Transverse colon (tissue), 4 donors: ENCODE measurements around the gene TPSG1. TPM values are rescaled to one million over a fixed set of nuclear protein-coding genes. Genes with fewer than 3 reads are reported as not detected.
"Not testable (repeated sequence)": the region's sequence is repeated elsewhere in the genome, so short reads cannot be mapped to it uniquely, and the experiment has no call there.

Experiments
- DNase-seq: peaks from one replicate; pipeline ENCODE4 v3.0.0-alpha.2; 2019
- H3K27ac ChIP-seq, 4 donors: fragments of 200-600 bp; sonication (generic); 2 replicates each; pipeline ENCODE4 v1.5.1; 2016 to 2018; ENCODE audit warnings: inconsistent platforms in 4 of 4
- H3K27me3 ChIP-seq: fragments of 200-600 bp; sonication (generic); 2 replicates; pipeline ENCODE4 v1.5.1; 2017; ENCODE audit warnings: inconsistent platforms
- H3K36me3 ChIP-seq, 4 donors: fragments of 200-600 bp; sonication (generic); 2 replicates each; pipeline ENCODE4 v1.5.1; 2017 to 2019; ENCODE audit warnings: inconsistent platforms in 4 of 4
- H3K4me1 ChIP-seq, 4 donors: fragments of 200-600 bp; sonication (generic); 2 replicates each; pipeline ENCODE4 v1.5.1; 2017 to 2020; ENCODE audit warnings: inconsistent platforms in 4 of 4
- H3K4me3 ChIP-seq, 4 donors: fragments of 200-600 bp; sonication (generic); 1 replicate in 1 of 4; 2 replicates in 3 of 4; pipeline versions ENCODE4 v1.5.1 to v1.6.1; 2017 to 2019; ENCODE audit warnings: inconsistent platforms in 4 of 4
- H3K9me3 ChIP-seq, 2 donors: fragments of 200-600 bp; sonication (generic); 2 replicates each; pipeline ENCODE4 v1.5.1; 2017 to 2019; ENCODE audit warnings: inconsistent platforms in 2 of 2
- CTCF ChIP-seq, 5 experiments: fragments of 200-600 bp in 3 of 5; fragments of 450-650 bp in 2 of 5; sonication (generic) in 3 of 5; IDR thresholded peaks; 1 replicate in 2 of 5; 2 replicates in 3 of 5; pipeline ENCODE4 v1.5.1; 2016 to 2017; ENCODE audit warnings: antibody characterized with exemption in 5 of 5, inconsistent platforms in 3 of 5, mild to moderate bottlenecking in 2 of 5, moderate library complexity in 1 of 5
- EP300 ChIP-seq: sonication (generic); formaldehyde crosslinking; IDR thresholded peaks from one replicate; pipeline ENCODE4 v1.6.1; 2017; ENCODE audit warnings: antibody characterized with exemption, low read depth
- POLR2A ChIP-seq: fragments of 450-650 bp; IDR thresholded peaks from one replicate; pipeline ENCODE4 v1.6.1; 2016; ENCODE audit warnings: antibody characterized with exemption, mild to moderate bottlenecking, moderate library complexity
- POLR2AphosphoS5 ChIP-seq, 3 donors: sonication (generic); formaldehyde crosslinking; IDR thresholded peaks; one replicate each; pipeline ENCODE4 v1.6.1; 2016; ENCODE audit warnings: antibody characterized with exemption in 3 of 3
- WGBS, 2 donors: methylation state at CpG; one replicate each; pipeline ENCODE4 v1.1.5; 2018; ENCODE audit warnings: low coverage in 1 of 2; 5-methylcytosine and 5-hydroxymethylcytosine counted together
- in situ Hi-C, 4 donors: fragments of 200-750 bp; cut with MboI; loops; one replicate each; pipeline versions ENCODE4 v1.15.0 to v1.15.1; 2017; ENCODE audit warnings: low sequenced_read_pairs in 3 of 4, low pct_ligation_motif_present in 1 of 4, low pct_unique_long_range_greater_than_20kb in 1 of 4
- intact Hi-C: fragments of 100-400 bp; cut with DNase I; formaldehyde crosslinking; loops from one replicate; pipeline ENCODE4 v1.15.1; 2023; ENCODE audit warnings: low total_unique reads
- total RNA-seq, 4 donors: library from RNA; depleted of rRNA; stranded (reverse); fragments of >200 nt; gene quantifications; one replicate each; pipeline ENCODE4 v1.1.0, GENCODE V29; 2016

TPSG1 gene
- total RNA-seq, 4 donors from 2014 or later: 20.9 to 41.0 (median 24.0) TPM; not detected in 1

- no CpG with 5 or more reads among the region's 43 CpGs for WGBS, 2 donors
- H3K9me3 ChIP-seq, DNase-seq, H3K36me3 ChIP-seq, H3K27ac ChIP-seq, in situ Hi-C loops, H3K4me1 ChIP-seq, H3K4me3 ChIP-seq, intact Hi-C loops: not testable (repeated sequence)
- peaks cover 29% of the 10 kb centered on the region for H3K27me3 ChIP-seq
These were observed 24.1 kb upstream of the TPSG1 start for GRCh38 chr16:1249031-1249755.

- in situ Hi-C loops, H3K9me3 ChIP-seq, DNase-seq, H3K4me3 ChIP-seq, H3K27ac ChIP-seq, H3K36me3 ChIP-seq, intact Hi-C loops, H3K4me1 ChIP-seq: not testable (repeated sequence)
- H3K27me3 ChIP-seq: peaks cover 29% of the 10 kb centered on the region
- 73% methylated on average over 13 of the region's 14 CpGs; no CpG with 5 or more reads in 1 of the 2 donors for WGBS, 2 donors
These were observed 23.0 kb upstream of the TPSG1 start for GRCh38 chr16:1247903-1248537.

GRCh38 chr16:1245452-1246020, 20.5 kb upstream of the TPSG1 start:
- 28 to 53% methylated on average over 5 to 22 of the region's 22 CpGs for WGBS, 2 donors
- intact Hi-C loops: no loop called here
- Histone ChIP-seq H3K9me3 (no peaks in the 10 kb centered on the region), H3K4me3 (no peak overlapping the region), H3K27ac (no peak overlapping the region), H3K4me1 (no peaks in the 10 kb centered on the region), H3K27me3 (peaks cover 29% of the 10 kb centered on the region), H3K36me3 (no peaks in the 10 kb centered on the region)
- no peak for DNase-seq
- in situ Hi-C loops: no loop called here
- TF ChIP-seq CTCF (IDR thresholded peaks at IDR 0.05) (no peak), EP300 (no peak), POLR2A (no peak), POLR2AphosphoS5 (IDR thresholded peaks at IDR 0.05) (no peak)

- 60% methylated on average over 11 of the region's 12 CpGs; no CpG with 5 or more reads in 1 of the 2 donors for WGBS, 2 donors
- DNase-seq: no peak
These were observed 19.8 kb upstream of the TPSG1 start for GRCh38 chr16:1244881-1245280.

GRCh38 chr16:1243907-1244850, 19.1 kb upstream of the TPSG1 start:
- peaks cover 29% of the 10 kb centered on the region for H3K27me3 ChIP-seq

More at GRCh38 chr16:1244881-1245280, 19.8 kb upstream of the TPSG1 start:
- H3K27me3 ChIP-seq: peaks cover 29% of the 10 kb centered on the region
- no peak for TF ChIP-seq POLR2A
- H3K27ac ChIP-seq: no peak overlapping the region
- in situ Hi-C loops: no loop called here
- H3K4me3 ChIP-seq: no peak overlapping the region
- no peaks in the 10 kb centered on the region for H3K36me3 ChIP-seq
- H3K9me3 ChIP-seq: no peaks in the 10 kb centered on the region
- H3K4me1 ChIP-seq: no peaks in the 10 kb centered on the region
- intact Hi-C loops: no loop called here

GRCh38 chr16:1243363-1243762, 18.3 kb upstream of the TPSG1 start:
- intact Hi-C loops, H3K4me3 ChIP-seq, H3K27ac ChIP-seq, H3K9me3 ChIP-seq, DNase-seq, H3K4me1 ChIP-seq, H3K36me3 ChIP-seq, in situ Hi-C loops: not testable (repeated sequence)
- 54% methylated on average over 6 of the region's 11 CpGs; no CpG with 5 or more reads in 1 of the 2 donors for WGBS, 2 donors
- peaks cover 29% of the 10 kb centered on the region for H3K27me3 ChIP-seq

More at GRCh38 chr16:1243907-1244850, 19.1 kb upstream of the TPSG1 start:
- H3K27ac ChIP-seq, H3K9me3 ChIP-seq, DNase-seq, intact Hi-C loops, H3K36me3 ChIP-seq, H3K4me1 ChIP-seq, in situ Hi-C loops, H3K4me3 ChIP-seq: not testable (repeated sequence)
- WGBS, 2 donors: 76 to 81% methylated on average over 4 to 6 of the region's 32 CpGs

GRCh38 chr16:1241081-1241480, 16.0 kb upstream of the TPSG1 start:
- H3K4me3 ChIP-seq, in situ Hi-C loops, H3K9me3 ChIP-seq, intact Hi-C loops, DNase-seq, H3K4me1 ChIP-seq, H3K27ac ChIP-seq, H3K36me3 ChIP-seq: not testable (repeated sequence)
- peaks cover 19% of the 10 kb centered on the region for H3K27me3 ChIP-seq
- no CpG with 5 or more reads among the region's 15 CpGs for WGBS, 2 donors

- H3K9me3 ChIP-seq, in situ Hi-C loops, DNase-seq, H3K27ac ChIP-seq, H3K36me3 ChIP-seq, intact Hi-C loops, H3K4me3 ChIP-seq, H3K4me1 ChIP-seq: not testable (repeated sequence)
- peaks cover 13% of the 10 kb centered on the region for H3K27me3 ChIP-seq
- WGBS, 2 donors: 55% methylated on average over 7 of the region's 12 CpGs; no CpG with 5 or more reads in 1 of the 2 donors
These were observed 15.4 kb upstream of the TPSG1 start, which contains the start of gene TPSAB1 for GRCh38 chr16:1240436-1240835. Gene TPSAB1 (plus strand): TSS chr16:1240705. CDS start chr16:1240939, 234 bp downstream.
